ENCODE measurements around the gene MTMR12.
A peak's percentile ranks its signal among the peaks of the same experiment; 100 is the strongest.

MTMR12 gene

DNA sequence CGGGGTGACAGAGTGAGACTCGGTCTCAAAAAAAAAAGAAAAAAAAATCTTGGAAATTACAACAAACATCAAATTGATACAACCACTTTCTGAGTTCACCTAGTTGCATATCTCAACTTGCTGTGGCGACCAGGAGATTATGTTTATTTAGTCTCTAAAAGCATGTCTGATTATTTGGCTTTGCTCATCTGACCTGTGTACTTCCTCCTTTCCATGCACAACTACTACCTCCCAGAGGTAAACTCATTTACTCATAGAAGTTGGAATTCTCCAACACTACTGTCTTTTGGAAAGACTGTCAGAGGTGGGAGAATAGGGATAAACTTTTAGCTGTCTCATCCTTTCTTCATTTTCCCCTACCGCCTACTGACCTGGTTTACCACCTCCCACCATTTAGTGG lies 42.6 kb downstream of the MTMR12 start:
- no peak for DNase-seq (ENCODE audit: low spot score in 2 of 2)
- H3K4me3 ChIP-seq: no peak overlapping the region
- no peaks in the 10 kb centered on the region for H3K9me3 ChIP-seq
- no peaks in the 10 kb centered on the region for H3K27me3 ChIP-seq (ENCODE audit: low read depth)
- no peaks in the 10 kb centered on the region for H3K4me1 ChIP-seq
- H3K36me3 ChIP-seq (replicated peaks): peaks cover 36% of the 10 kb centered on the region
- in situ Hi-C loops (cut with MboI; ENCODE audit: low sequenced_read_pairs): no loop called here

DNA sequence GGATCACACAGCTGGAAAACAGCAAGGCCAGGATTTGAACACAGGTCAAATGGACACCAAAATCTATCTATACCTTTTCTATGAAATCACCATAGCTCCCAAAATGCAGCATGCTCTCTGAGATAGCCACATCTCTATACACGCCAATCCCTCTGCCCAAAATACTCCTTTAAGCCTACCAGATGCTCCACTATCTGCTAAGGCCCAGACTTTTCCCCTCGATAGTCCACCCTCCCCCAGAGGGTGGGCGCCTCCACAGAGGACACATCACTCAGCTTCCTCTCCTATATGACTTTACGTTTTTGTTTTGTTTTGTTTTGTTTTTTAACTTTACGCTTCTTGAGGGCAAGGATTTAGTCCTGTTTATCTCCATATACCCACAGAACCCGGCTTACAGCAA lies 46.8 kb downstream of the MTMR12 start:
- peaks cover 44% of the 10 kb centered on the region for H3K36me3 ChIP-seq (replicated peaks)
- no peaks in the 10 kb centered on the region for H3K9me3 ChIP-seq
- H3K27me3 ChIP-seq (ENCODE audit: low read depth): no peaks in the 10 kb centered on the region
- DNase-seq (ENCODE audit: low spot score in 2 of 2): no peak
- H3K4me1 ChIP-seq: no peaks in the 10 kb centered on the region
- H3K4me3 ChIP-seq: no peak overlapping the region
- in situ Hi-C loops (cut with MboI; ENCODE audit: low sequenced_read_pairs): no loop called here

GRCh38 chr5:32264957-32265572 lies 47.7 kb downstream of the MTMR12 start:
- Histone ChIP-seq H3K36me3 (replicated peaks) (peaks cover 48% of the 10 kb centered on the region), H3K27me3 (ENCODE audit: low read depth) (no peaks in the 10 kb centered on the region), H3K4me3 (no peak overlapping the region), H3K9me3 (no peaks in the 10 kb centered on the region), H3K4me1 (no peaks in the 10 kb centered on the region)
- in situ Hi-C loops (cut with MboI; ENCODE audit: low sequenced_read_pairs): no loop called here
- no peak for DNase-seq (ENCODE audit: low spot score in 2 of 2)

GRCh38 chr5:32263684-32264083 lies 49.1 kb downstream of the MTMR12 start:
- no peaks in the 10 kb centered on the region for H3K27me3 ChIP-seq (ENCODE audit: low read depth)
- no peak for DNase-seq (ENCODE audit: low spot score in 2 of 2)
- no peaks in the 10 kb centered on the region for H3K4me1 ChIP-seq
- H3K4me3 ChIP-seq: no peak overlapping the region
- no peaks in the 10 kb centered on the region for H3K9me3 ChIP-seq
- H3K36me3 ChIP-seq (replicated peaks): peaks cover 54% of the 10 kb centered on the region
- in situ Hi-C loops (cut with MboI; ENCODE audit: low sequenced_read_pairs): no loop called here

DNA sequence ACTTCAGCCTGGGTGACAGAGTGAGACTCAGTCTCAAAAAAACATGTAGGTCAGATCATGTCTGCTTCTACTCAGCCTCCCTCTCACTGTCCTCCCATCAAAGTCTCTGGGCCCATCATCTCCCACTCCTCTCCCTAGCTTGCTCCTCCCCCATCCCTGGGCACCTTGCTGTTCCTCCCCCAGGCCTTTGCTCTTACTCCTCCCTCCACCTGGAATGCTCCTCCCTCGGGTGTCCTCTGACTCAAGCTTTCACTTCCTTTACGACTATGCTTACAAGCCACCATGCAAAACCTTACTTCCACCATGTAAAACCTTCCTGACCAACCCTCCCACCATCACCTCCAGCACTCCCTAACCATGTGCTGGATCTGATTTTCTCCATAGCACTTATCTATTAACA lies 51.5 kb downstream of the MTMR12 start:
- in situ Hi-C loops (cut with MboI; ENCODE audit: low sequenced_read_pairs): no loop called here
- peaks cover 57% of the 10 kb centered on the region for H3K36me3 ChIP-seq (replicated peaks)
- no peaks in the 10 kb centered on the region for H3K27me3 ChIP-seq (ENCODE audit: low read depth)
- no peaks in the 10 kb centered on the region for H3K4me1 ChIP-seq
- H3K9me3 ChIP-seq: no peaks in the 10 kb centered on the region
- no peak for DNase-seq (ENCODE audit: low spot score in 2 of 2)
- H3K4me3 ChIP-seq: no peak overlapping the region

- no peak for DNase-seq (ENCODE audit: low spot score in 2 of 2)
- H3K36me3 ChIP-seq (replicated peaks): peaks cover 53% of the 10 kb centered on the region
- H3K4me3 ChIP-seq: no peak overlapping the region
Observed at GRCh38 chr5:32259033-32259432, 53.7 kb downstream of the MTMR12 start.

GRCh38 chr5:32258424-32258823 lies 54.3 kb downstream of the MTMR12 start:
- Histone ChIP-seq H3K4me1 (no peaks in the 10 kb centered on the region), H3K9me3 (no peaks in the 10 kb centered on the region), H3K36me3 (replicated peaks) (peaks cover 58% of the 10 kb centered on the region), H3K27me3 (ENCODE audit: low read depth) (no peaks in the 10 kb centered on the region), H3K4me3 (no peak overlapping the region)
- in situ Hi-C loops (cut with MboI; ENCODE audit: low sequenced_read_pairs): no loop called here
- no peak for DNase-seq (ENCODE audit: low spot score in 2 of 2)

More at GRCh38 chr5:32259033-32259432, 53.7 kb downstream of the MTMR12 start:
- Histone ChIP-seq H3K9me3 (no peaks in the 10 kb centered on the region), H3K27me3 (ENCODE audit: low read depth) (no peaks in the 10 kb centered on the region), H3K4me1 (no peaks in the 10 kb centered on the region)
- in situ Hi-C loops (cut with MboI; ENCODE audit: low sequenced_read_pairs): no loop called here

DNA sequence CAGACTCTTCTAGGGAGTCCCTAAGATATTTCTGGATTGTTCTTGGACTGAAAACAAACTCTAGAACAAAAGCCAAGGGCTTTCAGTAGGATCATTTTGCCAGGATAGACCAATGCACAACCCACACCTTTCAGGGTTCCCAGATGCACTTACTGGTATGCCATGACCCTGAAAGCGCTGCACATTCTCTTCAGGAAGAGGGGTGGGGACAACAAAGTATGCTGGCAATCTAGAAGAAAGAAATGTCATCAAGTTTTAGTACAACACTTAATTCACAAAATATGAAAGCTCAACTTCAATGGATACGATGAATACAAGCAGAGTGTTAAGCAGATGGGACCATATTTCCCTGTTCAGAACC lies 57.2 kb downstream of the MTMR12 start:
- Histone ChIP-seq H3K9me3 (no peaks in the 10 kb centered on the region), H3K4me1 (peaks cover 13% of the 10 kb centered on the region), H3K36me3 (replicated peaks) (peaks cover 41% of the 10 kb centered on the region), H3K27me3 (ENCODE audit: low read depth) (no peaks in the 10 kb centered on the region), H3K4me3 (no peak overlapping the region)
- in situ Hi-C loops (cut with MboI; ENCODE audit: low sequenced_read_pairs): no loop called here
- DNase-seq (ENCODE audit: low spot score in 2 of 2): no peak

GRCh38 chr5:32254881-32255539 lies 57.7 kb downstream of the MTMR12 start:
- Histone ChIP-seq H3K27me3 (ENCODE audit: low read depth) (no peaks in the 10 kb centered on the region), H3K36me3 (replicated peaks) (peaks cover 43% of the 10 kb centered on the region), H3K4me3 (no peak overlapping the region), H3K4me1 (peaks cover 13% of the 10 kb centered on the region), H3K9me3 (no peaks in the 10 kb centered on the region)
- in situ Hi-C loops (cut with MboI; ENCODE audit: low sequenced_read_pairs): no loop called here
- DNase-seq (ENCODE audit: low spot score in 2 of 2): no peak

DNA sequence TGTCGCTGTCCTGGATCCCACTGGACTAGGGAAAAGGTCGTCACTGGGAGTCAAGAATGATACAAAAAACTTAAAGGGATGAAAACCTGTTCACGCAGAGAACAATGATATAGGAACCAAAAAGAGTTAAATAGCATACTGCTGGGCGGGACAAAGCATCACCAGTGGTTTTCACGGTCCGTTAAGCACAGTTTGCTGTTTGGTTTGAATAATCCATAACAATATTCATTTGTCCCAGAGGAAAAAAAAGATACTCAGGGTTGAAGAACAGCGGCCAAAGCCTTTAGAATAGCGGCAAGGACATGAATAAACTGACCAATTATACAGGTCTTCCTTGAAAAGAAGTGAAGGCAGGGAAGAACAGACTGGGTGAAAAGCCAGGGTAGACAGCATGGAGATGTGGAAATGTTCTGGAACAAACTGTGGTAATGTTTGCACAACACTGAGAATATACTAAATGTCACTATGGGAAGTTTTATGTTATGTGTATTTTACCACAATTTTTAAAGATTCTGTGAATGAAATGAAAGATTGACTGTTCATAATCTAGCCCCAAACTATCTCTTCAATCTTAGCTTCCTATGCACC lies 60.8 kb downstream of the MTMR12 start:
- Histone ChIP-seq H3K36me3 (replicated peaks) (peaks cover 54% of the 10 kb centered on the region), H3K4me3 (no peak overlapping the region), H3K4me1 (peaks cover 13% of the 10 kb centered on the region), H3K27me3 (ENCODE audit: low read depth) (no peaks in the 10 kb centered on the region), H3K9me3 (no peaks in the 10 kb centered on the region)
- in situ Hi-C loops (cut with MboI; ENCODE audit: low sequenced_read_pairs): no loop called here
- DNase-seq (ENCODE audit: low spot score in 2 of 2): peak; percentile 66 to 86

- in situ Hi-C loops (cut with MboI; ENCODE audit: low sequenced_read_pairs): loop anchor here (25.0 kb wide), 1 partner anchor 363 kb away; no protein-coding TSS in a partner anchor
- H3K36me3 ChIP-seq (replicated peaks): peaks cover 49% of the 10 kb centered on the region
- DNase-seq (ENCODE audit: low spot score in 2 of 2): no peak
- H3K4me3 ChIP-seq: no peak overlapping the region
- no peaks in the 10 kb centered on the region for H3K9me3 ChIP-seq
- H3K4me1 ChIP-seq: peaks cover 13% of the 10 kb centered on the region
- H3K27me3 ChIP-seq (ENCODE audit: low read depth): no peaks in the 10 kb centered on the region
Observed at GRCh38 chr5:32249668-32250067, 63.1 kb downstream of the MTMR12 start.

DNA sequence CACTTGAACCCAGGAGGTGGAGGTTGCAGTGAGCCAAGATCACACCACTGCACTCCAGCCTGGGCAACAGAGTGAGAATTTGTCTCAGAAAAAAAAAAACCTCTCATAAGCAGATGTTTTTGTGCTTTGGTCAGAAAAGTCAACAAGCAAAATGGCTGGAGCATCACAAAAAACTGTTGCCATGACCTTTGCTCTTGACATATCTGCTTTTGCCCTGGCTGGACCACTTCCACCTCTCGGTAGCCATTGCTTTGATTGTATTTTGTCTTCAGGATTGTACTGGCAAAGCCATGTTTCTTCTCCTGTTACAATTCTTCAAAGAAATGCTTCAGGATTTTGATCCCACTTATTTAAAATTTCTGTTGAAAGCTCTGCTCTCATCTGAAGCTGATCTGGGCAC lies 67.0 kb downstream of the MTMR12 start:
- H3K9me3 ChIP-seq: no peaks in the 10 kb centered on the region; the same call in 1 of the 2 replicates
- no peak overlapping the region for H3K4me3 ChIP-seq
- peaks cover 53% of the 10 kb centered on the region for H3K36me3 ChIP-seq (replicated peaks)
- H3K4me1 ChIP-seq: no peaks in the 10 kb centered on the region
- in situ Hi-C loops (cut with MboI; ENCODE audit: low sequenced_read_pairs): loop anchor here (25.0 kb wide), 1 partner anchor 367 kb away; no protein-coding TSS in a partner anchor
- no peak for DNase-seq (ENCODE audit: low spot score in 2 of 2)
- H3K27me3 ChIP-seq (ENCODE audit: low read depth): no peaks in the 10 kb centered on the region

DNA sequence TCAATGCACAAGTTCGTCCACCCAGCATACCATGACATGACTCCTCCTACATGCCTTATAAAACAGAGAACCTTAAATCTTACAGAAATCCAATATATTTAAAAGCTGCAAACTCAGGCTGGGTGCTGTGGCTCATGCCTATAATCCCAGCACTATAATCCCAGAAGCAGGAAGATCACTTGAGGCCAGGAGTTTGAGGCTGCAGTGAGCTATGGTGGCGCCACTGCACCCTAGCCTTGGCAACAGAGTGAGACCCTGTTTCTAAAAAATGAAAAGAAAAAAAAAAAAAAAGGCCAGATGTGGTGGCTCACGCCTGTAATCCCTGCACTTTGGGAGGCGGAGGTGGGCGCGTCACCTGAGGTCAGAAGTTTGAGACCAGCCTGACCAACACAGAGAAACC lies 68.7 kb downstream of the MTMR12 start:
- in situ Hi-C loops (cut with MboI; ENCODE audit: low sequenced_read_pairs): loop anchor here (25.0 kb wide), 1 partner anchor 368 kb away; no protein-coding TSS in a partner anchor
- no peaks in the 10 kb centered on the region; the same call in 1 of the 2 replicates for H3K9me3 ChIP-seq
- H3K36me3 ChIP-seq (replicated peaks): peaks cover 45% of the 10 kb centered on the region
- H3K27me3 ChIP-seq (ENCODE audit: low read depth): no peaks in the 10 kb centered on the region
- no peak overlapping the region for H3K4me3 ChIP-seq
- H3K4me1 ChIP-seq: no peaks in the 10 kb centered on the region
- DNase-seq (ENCODE audit: low spot score in 2 of 2): no peak

All from HAP-1 (cell line).